Lower leg skin (tissue), 3 donors: ENCODE results near the gene CACHD1.

Source experiments
- CTCF ChIP-seq, 3 donors: fragments of 450-650 bp; IDR thresholded peaks; one replicate each; pipeline ENCODE4 v1.5.1; 2016; ENCODE audit warnings: antibody characterized with exemption in 3 of 3, mild to moderate bottlenecking in 3 of 3, moderate library complexity in 2 of 3
- POLR2A ChIP-seq, 2 donors: fragments of 450-650 bp; IDR thresholded peaks; one replicate each; pipeline ENCODE4 v1.6.1; 2016 to 2017; ENCODE audit warnings: antibody characterized with exemption in 2 of 2, mild to moderate bottlenecking in 1 of 2, moderate library complexity in 1 of 2

GRCh38 chr1:64623750-64624191, 153.8 kb downstream of the CACHD1 start:
- TF ChIP-seq POLR2A (IDR thresholded peaks at IDR 0.05), result no peak
- TF ChIP-seq CTCF (IDR thresholded peaks at IDR 0.05), result no peak
